T-helper 2 cell treated with Interferon-gamma antibody and Interleukin-4, amounts not matched to agents 5 μg/mL and 100 μg/mL, for 36 hours (primary cell): ENCODE measurements around the gene LRRC19.

Experiments used
- DNase-seq: peaks from one replicate; pipeline ENCODE4 v3.0.0; 2021; ENCODE audit warnings: low spot score
- H3K27ac Mint-ChIP-seq: one replicate; pipeline ENCODE4 v1.8.0; 2021; ENCODE audit warnings: mild to moderate bottlenecking, mixed read lengths
- H3K27me3 Mint-ChIP-seq: one replicate; pipeline ENCODE4 v1.8.0; 2021; ENCODE audit warnings: low read depth, mixed read lengths
- H3K36me3 Mint-ChIP-seq: one replicate; pipeline ENCODE4 v1.8.0; 2021; ENCODE audit warnings: low read depth, mixed read lengths
- H3K4me1 Mint-ChIP-seq: one replicate; pipeline ENCODE4 v1.8.0; 2021; ENCODE audit warnings: low read depth, mixed read lengths
- H3K4me3 Mint-ChIP-seq: one replicate; pipeline ENCODE4 v1.8.0; 2022; ENCODE audit warnings: mild to moderate bottlenecking, moderate library complexity, mixed read lengths
- H3K9me3 Mint-ChIP-seq: one replicate; pipeline ENCODE4 v1.8.0; 2021; ENCODE audit warnings: mixed read lengths

The LRRC19 gene

GRCh38 chr9:26995810-26996209 lies 9.7 kb downstream of the LRRC19 start:
- Mint-ChIP-seq H3K4me1 (no peaks in the 10 kb centered on the region), H3K4me3 (no peak overlapping the region)

DNA sequence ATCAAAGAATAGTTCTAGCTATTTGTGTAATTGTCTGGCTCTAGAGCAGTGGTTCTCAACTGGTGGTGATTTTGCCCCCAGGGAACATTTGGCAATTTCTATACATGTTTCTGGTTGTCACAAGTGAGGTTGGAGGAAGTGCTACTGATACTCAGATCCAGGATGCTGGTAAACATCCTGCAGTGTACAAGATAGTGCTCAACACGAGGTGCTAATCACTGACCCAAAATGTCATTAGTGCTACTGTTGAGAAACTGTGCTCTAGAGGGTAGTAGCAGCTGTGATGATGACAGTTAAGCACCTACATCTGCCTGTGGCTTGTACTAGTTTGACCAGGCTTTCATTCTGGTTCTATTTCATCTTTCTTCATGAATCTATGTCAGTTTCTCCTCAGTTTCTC lies 22.1 kb downstream of the LRRC19 start:
- H3K9me3 Mint-ChIP-seq, result no peaks in the 10 kb centered on the region
- H3K27me3 Mint-ChIP-seq, result no peaks in the 10 kb centered on the region
- no peak for DNase-seq
- no peak overlapping the region for H3K4me3 Mint-ChIP-seq
- no peaks in the 10 kb centered on the region for H3K4me1 Mint-ChIP-seq
- peaks cover 7% of the 10 kb centered on the region for H3K36me3 Mint-ChIP-seq
- no peak overlapping the region for H3K27ac Mint-ChIP-seq

More at GRCh38 chr9:26995810-26996209, 9.7 kb downstream of the LRRC19 start:
- no peaks in the 10 kb centered on the region for H3K27me3 Mint-ChIP-seq
- H3K27ac Mint-ChIP-seq, result no peak overlapping the region
- H3K9me3 Mint-ChIP-seq, result no peaks in the 10 kb centered on the region
- H3K36me3 Mint-ChIP-seq, result no peaks in the 10 kb centered on the region
- no peak for DNase-seq

- DNase-seq, result no peak
- Mint-ChIP-seq H3K27ac (no peak overlapping the region), H3K36me3 (no peaks in the 10 kb centered on the region)
These were observed 29.5 kb downstream of the LRRC19 start for GRCh38 chr9:26975728-26976707.

DNA sequence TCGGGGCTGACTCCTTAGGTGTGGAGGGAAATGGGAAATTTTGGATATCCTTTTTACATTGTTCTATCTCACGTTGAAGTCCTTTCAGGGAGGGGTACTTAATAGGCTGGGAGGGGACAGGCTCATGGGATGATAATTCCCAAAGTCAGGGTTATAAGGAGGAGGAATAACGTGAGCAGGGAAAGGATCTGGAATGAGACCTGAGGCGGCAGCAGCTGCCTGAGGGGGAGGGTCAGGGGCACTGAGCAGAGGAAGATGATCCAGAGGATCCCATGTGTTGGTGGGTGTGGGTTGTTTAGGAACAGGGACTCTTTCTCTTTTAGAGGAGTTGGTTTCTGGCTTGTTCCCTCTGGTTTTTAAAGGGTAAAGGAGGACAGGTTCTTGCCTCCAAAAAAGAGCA lies 30.5 kb downstream of the LRRC19 start:
- DNase-seq, result no peak
- Mint-ChIP-seq H3K27ac (no peak overlapping the region), H3K4me1 (no peaks in the 10 kb centered on the region), H3K36me3 (no peaks in the 10 kb centered on the region), H3K9me3 (no peaks in the 10 kb centered on the region), H3K27me3 (no peaks in the 10 kb centered on the region), H3K4me3 (no peak overlapping the region)

More at GRCh38 chr9:26975728-26976707, 29.5 kb downstream of the LRRC19 start:
- Mint-ChIP-seq H3K27me3 (no peaks in the 10 kb centered on the region), H3K9me3 (no peaks in the 10 kb centered on the region), H3K4me3 (no peak overlapping the region), H3K4me1 (no peaks in the 10 kb centered on the region)

GRCh38 chr9:26973989-26974388 lies 31.5 kb downstream of the LRRC19 start:
- no peaks in the 10 kb centered on the region for H3K27me3 Mint-ChIP-seq
- no peak overlapping the region for H3K27ac Mint-ChIP-seq
- H3K4me1 Mint-ChIP-seq, result no peaks in the 10 kb centered on the region
- no peak for DNase-seq
- H3K36me3 Mint-ChIP-seq, result no peaks in the 10 kb centered on the region
- no peaks in the 10 kb centered on the region for H3K9me3 Mint-ChIP-seq
- H3K4me3 Mint-ChIP-seq, result no peak overlapping the region

DNA sequence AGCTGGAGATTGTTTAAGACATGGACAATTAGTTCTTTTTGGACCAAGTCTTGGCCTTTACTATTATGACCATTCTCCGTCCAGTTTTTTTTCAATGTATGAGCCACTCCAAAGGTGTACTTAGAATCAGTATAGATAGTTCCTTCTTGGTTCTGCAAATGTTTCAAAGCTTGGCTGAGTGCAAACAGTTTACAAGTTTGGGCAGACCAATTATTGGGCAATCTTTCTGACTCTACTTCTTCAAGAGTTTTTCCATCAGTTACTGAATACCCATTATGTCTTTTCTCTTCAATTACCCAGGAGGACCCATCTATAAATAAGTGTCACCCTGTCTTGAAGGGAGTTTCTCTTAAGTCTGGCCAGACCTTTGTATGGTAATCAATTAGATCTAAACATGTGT lies 33.8 kb downstream of the LRRC19 start:
- Mint-ChIP-seq H3K27me3 (no peaks in the 10 kb centered on the region), H3K27ac (no peak overlapping the region)
- no peak for DNase-seq

GRCh38 chr9:26956860-26957233 lies 48.6 kb downstream of the LRRC19 start:
- no peak for DNase-seq
- peak overlapping the region; percentile 87 for H3K4me3 Mint-ChIP-seq
- H3K4me1 Mint-ChIP-seq, result peaks cover 40% of the 10 kb centered on the region
- H3K36me3 Mint-ChIP-seq, result no peaks in the 10 kb centered on the region
- H3K27me3 Mint-ChIP-seq, result no peaks in the 10 kb centered on the region
- peak overlapping the region; percentile 96 for H3K27ac Mint-ChIP-seq
- H3K9me3 Mint-ChIP-seq, result no peaks in the 10 kb centered on the region

More for the DNA sequence above, 33.8 kb downstream of the LRRC19 start:
- Mint-ChIP-seq H3K4me3 (no peak overlapping the region), H3K4me1 (no peaks in the 10 kb centered on the region), H3K9me3 (peaks cover 3% of the 10 kb centered on the region), H3K36me3 (peaks cover 3% of the 10 kb centered on the region)

DNA sequence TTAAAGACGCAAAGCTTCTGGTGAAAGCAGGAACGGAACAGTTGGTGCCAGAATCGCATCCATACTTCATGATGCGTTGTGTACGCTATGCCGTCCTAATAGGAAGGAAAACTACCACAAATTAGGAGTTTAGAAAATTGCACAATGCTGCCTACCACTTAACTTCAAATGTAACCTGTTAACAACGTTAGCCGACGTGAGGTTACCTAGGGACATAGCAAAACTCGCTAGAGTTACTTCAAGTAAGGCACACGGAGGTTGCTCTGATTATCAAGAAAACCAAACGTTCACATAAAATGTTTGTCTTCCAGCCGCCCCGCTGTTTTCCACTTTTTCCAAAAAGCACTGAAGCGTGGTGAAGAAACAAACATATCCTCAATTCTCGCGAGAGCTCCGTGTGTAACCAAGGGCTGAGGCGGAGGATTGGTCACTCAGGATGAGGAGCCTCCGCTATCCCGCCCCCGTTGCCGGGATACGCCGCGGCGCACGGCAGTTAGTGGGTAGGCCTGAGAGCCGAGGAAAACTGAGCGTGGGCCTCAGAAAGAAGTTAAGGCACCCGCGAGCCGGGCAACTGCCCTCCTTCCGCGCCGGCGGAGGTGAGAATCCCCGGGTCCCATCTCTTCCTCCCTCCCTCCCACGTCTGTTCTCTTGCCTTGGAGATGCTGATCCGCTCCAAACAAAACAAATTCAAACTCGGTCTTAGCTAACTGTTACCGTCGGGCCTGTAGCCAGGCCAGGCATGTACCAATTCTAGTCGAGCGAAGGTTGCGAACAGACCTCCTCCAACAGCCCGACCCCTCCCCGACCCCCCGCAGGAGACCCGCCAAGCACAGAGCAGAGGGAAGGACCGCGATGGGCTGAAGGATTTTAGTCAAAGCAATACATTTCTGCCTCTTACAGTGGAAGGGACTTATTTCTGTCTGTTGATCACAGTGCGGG lies 49.3 kb downstream of the LRRC19 start, which contains the start of gene IFT74:
TSS of gene IFT74 (plus strand) at position 492 of the 939 bp plus-strand sequence. CDS start 5,556 bp downstream, outside the sequence.
- DNase-seq, result peak; percentile 96
- H3K27me3 Mint-ChIP-seq, result no peaks in the 10 kb centered on the region
- peaks cover 36% of the 10 kb centered on the region for H3K4me1 Mint-ChIP-seq
- H3K4me3 Mint-ChIP-seq, result peak within 1 kb of the TSS; percentile 87
- H3K36me3 Mint-ChIP-seq, result no peaks in the 10 kb centered on the region
- H3K27ac Mint-ChIP-seq, result peak within 1 kb of the TSS; percentile 96
- no peaks in the 10 kb centered on the region for H3K9me3 Mint-ChIP-seq

GRCh38 chr9:26955222-26955903 lies 50.1 kb downstream of the LRRC19 start:
- Mint-ChIP-seq H3K4me3 (peak overlapping the region; percentile 87), H3K9me3 (no peaks in the 10 kb centered on the region), H3K27ac (peak overlapping the region; percentile 96), H3K36me3 (no peaks in the 10 kb centered on the region), H3K27me3 (no peaks in the 10 kb centered on the region), H3K4me1 (peaks cover 36% of the 10 kb centered on the region)
- DNase-seq, result no peak

DNA sequence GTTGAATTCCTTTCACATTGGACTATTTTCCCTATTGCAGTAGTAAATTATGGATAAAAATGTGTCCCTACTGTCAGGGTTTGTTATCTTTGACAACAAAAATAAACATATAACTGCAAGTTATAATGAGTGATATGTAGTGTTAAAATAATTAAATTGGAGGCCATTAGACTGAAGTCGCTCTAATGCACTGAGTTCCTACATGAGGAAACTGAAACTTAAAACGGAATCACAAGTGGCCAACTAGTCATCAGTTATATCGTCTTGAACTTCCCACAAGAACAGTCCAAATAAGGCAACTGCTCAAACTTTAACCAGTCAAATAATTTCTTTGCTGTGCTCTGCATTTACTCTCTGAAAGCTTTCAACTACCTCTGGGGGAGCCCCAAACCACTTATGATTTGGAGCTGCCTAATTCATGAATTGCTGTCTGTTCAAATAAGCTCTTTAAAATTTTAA lies 51.4 kb downstream of the LRRC19 start:
- Mint-ChIP-seq H3K27me3 (no peaks in the 10 kb centered on the region), H3K27ac (peak overlapping the region; percentile 65), H3K4me1 (peaks cover 36% of the 10 kb centered on the region), H3K36me3 (no peaks in the 10 kb centered on the region), H3K4me3 (peak overlapping the region; percentile 47), H3K9me3 (no peaks in the 10 kb centered on the region)
- no peak for DNase-seq

GRCh38 chr9:26951794-26952193 lies 53.7 kb downstream of the LRRC19 start:
- H3K4me1 Mint-ChIP-seq, result peaks cover 34% of the 10 kb centered on the region
- no peaks in the 10 kb centered on the region for H3K36me3 Mint-ChIP-seq
- no peaks in the 10 kb centered on the region for H3K9me3 Mint-ChIP-seq
- no peak for DNase-seq
- no peaks in the 10 kb centered on the region for H3K27me3 Mint-ChIP-seq
- no peak overlapping the region for H3K27ac Mint-ChIP-seq
- no peak overlapping the region for H3K4me3 Mint-ChIP-seq

DNA sequence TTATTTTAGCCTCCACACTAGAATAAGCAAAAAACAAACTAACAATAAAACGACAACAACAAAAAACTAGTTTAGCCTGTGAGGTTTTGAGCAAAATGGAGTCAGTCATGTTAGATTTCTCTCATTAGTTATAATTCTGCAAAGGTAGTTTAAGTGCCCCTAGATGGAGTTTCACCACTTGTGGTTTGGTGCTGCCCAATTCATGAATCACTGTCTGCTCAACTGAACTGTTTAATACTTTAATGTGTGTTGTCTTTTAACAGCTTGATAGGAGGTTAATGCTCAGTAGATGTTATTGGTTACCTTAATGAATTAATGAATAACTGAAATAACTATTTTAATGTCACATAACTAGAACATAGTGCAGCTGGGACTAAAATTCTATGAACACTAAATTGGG lies 55.0 kb downstream of the LRRC19 start:
- H3K27me3 Mint-ChIP-seq, result no peaks in the 10 kb centered on the region
- H3K9me3 Mint-ChIP-seq, result no peaks in the 10 kb centered on the region
- H3K27ac Mint-ChIP-seq, result no peak overlapping the region

GRCh38 chr9:26949637-26950069 lies 55.8 kb downstream of the LRRC19 start:
- no peaks in the 10 kb centered on the region for H3K27me3 Mint-ChIP-seq
- H3K9me3 Mint-ChIP-seq, result no peaks in the 10 kb centered on the region
- H3K4me1 Mint-ChIP-seq, result peaks cover 28% of the 10 kb centered on the region
- no peak overlapping the region for H3K4me3 Mint-ChIP-seq
- H3K27ac Mint-ChIP-seq, result no peak overlapping the region
- no peak for DNase-seq
- H3K36me3 Mint-ChIP-seq, result peaks cover 11% of the 10 kb centered on the region

More for the DNA sequence above, 55.0 kb downstream of the LRRC19 start:
- Mint-ChIP-seq H3K4me3 (no peak overlapping the region), H3K36me3 (peaks cover 9% of the 10 kb centered on the region), H3K4me1 (peaks cover 32% of the 10 kb centered on the region)
- DNase-seq, result no peak
